HG03108 (cell line): ENCODE results near the gene CD70.
A peak's percentile ranks its signal among the peaks of the same experiment; 100 is the strongest.
"Not testable (repeated sequence)": the region's sequence is repeated elsewhere in the genome, so short reads cannot be mapped to it uniquely, and the experiment has no call there.

Experiments
- ATAC-seq: cut with Tn5 transposase; IDR thresholded peaks from one replicate; pipeline ENCODE4 v1.9.1; 2021; ENCODE audit warnings: moderate library complexity; ENCODE audit not compliant: unreplicated experiment

CD70 gene

GRCh38 chr19:6598254-6598892 is 7.4 kb upstream of the CD70 start:
- not testable (repeated sequence) for ATAC-seq

DNA sequence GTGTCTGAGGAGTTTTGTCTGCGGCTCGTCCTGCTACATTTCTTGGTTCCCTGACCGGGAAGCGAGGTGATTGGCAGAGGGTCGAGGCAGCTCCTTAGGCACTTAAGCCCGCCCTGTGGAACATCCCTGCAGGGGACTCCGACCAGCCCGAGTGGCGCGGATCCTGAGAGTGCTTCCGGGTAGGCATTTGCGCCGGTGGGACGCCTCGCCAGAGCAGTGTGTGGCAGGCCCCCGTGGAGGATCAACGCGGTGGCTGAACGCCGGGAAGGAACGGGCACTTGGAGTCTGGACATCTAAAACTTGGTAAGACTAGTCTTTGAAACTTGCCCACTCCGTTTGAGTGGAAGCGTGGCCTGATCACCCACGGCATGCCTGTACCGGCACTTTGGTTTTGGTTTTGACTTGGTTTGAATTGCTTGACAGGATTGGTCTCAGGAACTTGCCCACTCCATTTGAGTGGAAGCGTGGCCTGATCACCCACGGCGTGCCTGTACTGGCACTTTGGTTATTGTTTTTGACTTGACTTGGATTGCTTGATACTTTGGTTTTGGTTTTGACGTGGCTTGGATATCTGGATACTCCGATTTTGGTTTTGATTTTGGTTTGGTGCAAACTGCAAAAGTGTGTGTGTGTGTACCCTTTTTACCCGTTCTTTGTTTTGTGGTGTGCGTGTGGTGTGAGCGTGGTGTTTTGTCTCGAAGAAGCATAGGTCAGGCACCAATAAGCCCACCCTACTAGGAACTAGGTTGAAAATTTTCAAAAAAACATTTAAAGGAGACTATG is 6.7 kb upstream of the CD70 start:
- not testable (repeated sequence) for ATAC-seq

DNA sequence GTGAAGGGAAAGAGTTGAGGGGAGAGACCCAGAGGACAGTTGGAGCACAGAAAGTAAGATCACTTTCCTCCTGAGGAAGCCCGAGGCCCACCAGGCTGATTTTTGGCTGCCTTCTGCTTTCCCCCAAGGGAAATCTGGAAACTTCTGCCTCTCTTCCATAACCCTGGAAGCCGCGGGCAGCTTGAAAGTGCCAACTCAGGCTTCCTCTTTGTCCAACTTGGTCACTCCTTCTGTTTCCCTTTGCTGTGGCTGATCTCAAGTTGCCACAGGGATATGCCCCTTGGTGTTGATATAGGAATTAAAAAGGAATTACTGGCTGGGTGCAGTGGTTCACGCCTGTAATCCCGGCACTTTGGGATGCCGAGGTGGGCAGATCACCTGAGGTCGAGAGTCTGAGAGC is 5.7 kb upstream of the CD70 start:
- ATAC-seq = no peak

GRCh38 chr19:6593651-6594416 is 2.9 kb upstream of the CD70 start:
- no peak for ATAC-seq

GRCh38 chr19:6590258-6590826 is 608 bp downstream of the CD70 start:
- ATAC-seq = no peak

- ATAC-seq = no peak
Measured at GRCh38 chr19:6589711-6590257, 1.2 kb downstream of the CD70 start.

DNA sequence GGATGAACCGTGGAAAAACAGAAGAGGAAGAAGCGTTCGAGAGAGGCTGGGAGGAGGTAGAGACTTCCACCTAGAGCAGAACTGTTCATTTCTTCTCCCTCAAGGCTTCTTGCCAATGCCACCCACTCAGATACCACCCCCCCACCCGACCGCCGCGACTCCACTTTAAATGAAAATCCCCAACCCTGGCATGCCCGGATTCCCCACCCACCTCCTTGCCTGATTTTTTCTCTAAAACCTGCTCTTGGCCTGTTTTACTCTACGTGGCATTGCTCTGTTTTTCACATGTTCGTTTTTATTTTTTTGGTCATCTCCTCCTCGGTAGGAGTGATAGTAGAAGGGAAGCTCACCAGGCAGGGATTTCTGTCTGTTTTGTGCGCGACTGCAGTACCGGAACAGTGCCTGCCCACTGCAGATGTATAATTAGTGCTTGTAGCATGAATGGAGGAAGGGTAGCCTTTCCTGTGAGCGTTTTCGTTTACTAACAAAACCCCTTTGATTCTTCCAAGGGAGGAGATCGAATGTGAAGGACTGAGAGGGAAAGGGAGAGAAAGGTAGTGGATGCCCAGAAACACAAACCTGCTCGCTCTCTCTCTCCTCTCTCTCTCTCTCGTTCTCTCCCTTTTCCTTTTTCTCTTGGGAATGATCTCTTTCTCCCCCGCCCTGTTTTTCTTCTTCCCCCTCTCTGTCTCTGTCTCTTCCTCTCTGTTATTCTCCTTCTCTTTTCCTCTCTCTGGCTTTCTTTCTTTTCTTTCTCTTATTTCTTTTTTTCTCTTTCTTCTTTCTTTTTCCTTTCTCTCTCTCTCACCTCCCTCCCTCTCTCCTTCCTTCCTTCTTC is 2.2 kb downstream of the CD70 start:
- no peak for ATAC-seq

DNA sequence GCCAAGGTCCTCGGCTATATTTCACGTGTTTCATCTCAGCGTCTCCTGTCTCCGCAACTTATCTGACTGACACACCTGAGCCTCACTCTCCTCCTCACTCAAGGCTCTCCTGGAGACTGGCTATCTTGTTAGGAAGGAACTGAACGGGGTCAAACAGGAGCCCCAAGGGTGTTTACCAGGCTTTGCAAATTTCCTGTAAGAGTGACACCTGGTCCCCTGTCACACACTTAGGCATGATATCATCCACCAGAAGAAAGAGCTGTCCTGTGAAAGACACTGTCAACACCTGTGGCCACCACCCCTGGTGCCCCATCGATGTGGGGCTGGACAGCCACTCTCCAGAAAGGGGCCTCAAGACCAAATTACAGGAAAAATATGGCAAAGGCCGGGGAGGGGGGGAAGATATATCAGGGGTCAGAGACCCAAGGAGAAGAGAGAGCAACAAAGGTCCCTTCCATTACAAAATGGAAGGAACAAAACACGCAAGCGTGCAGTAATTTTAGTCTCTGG is 2.9 kb downstream of the CD70 start:
- no peak for ATAC-seq

DNA sequence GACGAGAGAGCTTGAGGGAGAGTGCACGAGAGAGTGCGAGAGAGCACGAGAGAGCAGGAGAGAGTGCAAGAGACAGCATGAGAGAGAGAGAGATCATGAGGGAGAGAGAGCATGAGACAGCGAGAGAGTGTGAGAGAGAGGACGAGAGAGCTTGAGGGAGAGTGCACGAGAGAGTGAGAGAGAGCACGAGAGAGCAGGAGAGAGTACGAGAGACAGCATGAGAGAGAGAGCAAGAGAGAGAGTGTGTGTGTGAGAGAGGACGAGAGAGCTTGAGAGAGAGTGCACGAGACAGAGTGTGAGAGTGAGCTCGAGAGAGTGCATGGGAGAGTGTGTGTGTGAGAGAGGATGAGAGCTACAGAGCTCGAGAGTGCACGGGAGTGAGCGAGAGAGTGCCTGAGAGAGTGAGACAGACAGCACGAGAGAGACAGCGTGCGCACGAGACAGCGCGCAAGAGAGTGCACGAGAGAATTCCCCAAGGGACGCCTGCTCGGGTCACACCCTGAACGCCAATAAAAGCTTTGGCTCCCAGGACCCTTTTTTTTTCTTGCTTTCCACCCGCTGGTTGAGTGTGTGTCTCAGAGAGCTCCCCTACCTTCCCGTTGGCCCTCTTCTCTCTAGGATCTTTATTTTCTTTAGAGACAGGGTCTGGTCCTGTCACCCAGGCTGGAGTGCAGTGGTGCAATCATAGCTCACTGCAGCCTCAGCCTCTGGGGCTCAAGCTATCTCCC is 3.7 kb downstream of the CD70 start:
- ATAC-seq = no peak

DNA sequence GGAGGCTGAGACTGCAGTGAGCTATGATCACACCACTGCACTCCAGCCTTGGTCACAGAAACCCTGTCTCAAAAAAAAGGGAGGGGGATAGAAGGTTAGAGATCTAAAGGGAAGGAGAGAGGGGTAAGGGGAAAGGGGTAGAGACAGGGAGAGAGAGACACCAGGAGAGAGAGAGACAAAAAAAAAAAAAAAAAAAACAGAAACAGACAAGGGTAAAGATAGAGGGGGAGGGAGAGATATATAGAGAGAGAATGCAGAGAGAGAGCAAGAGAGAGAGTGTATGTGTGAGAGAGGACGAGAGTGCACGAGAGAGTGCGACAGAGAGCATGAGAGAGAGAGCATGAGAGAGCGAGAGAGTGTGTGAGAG is 4.2 kb downstream of the CD70 start:
- ATAC-seq = no peak

GRCh38 chr19:6586056-6586455 is 4.9 kb downstream of the CD70 start:
- ATAC-seq = no peak

DNA sequence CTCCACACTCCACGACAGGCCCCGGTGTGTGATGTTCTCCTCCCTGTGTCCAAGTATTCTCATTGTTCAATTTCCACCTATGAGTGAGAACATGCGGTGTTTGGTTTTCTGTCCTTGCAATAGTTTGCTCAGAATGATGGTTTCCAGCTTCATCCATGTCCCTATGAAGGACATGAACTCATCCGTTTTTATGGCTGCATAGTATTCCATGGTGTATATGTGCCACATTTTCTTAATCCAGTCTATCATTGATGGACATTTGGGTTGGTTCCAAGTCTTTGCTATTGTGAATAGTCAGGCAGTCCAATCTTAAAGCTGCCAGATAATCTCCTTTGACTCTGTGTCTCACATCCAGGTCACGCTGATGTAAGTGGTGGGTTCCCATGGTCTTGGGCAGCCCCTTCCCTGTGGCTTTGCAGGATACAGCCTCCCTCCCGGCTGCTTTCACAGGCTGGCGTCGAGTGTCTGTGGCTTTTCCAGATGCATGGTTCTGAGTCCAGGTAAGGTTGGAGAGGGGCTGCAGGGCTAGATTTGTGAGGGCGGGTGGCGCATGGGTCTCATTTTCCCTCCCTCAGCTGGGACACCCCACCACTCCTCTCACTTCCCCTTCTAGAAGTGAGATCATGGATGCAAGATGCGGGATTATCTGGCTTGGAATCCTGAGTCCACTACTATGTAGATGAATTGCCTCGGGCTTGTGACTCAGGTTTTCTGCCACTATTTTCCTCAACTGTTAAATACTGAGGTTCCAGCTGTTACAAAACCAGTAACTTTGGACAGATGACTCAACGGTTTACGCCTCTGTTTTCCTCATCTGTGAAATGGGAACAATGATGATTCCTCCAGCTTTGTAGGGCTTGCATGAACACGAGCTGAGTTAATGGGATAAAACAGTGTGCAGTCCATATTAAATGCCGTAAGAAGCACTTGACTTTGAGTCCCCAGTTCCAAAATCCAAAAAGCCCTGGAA is 8.2 kb downstream of the CD70 start:
- ATAC-seq = not testable (repeated sequence)

- no peak for ATAC-seq
Measured at GRCh38 chr19:6580313-6580712, 10.6 kb downstream of the CD70 start.

DNA sequence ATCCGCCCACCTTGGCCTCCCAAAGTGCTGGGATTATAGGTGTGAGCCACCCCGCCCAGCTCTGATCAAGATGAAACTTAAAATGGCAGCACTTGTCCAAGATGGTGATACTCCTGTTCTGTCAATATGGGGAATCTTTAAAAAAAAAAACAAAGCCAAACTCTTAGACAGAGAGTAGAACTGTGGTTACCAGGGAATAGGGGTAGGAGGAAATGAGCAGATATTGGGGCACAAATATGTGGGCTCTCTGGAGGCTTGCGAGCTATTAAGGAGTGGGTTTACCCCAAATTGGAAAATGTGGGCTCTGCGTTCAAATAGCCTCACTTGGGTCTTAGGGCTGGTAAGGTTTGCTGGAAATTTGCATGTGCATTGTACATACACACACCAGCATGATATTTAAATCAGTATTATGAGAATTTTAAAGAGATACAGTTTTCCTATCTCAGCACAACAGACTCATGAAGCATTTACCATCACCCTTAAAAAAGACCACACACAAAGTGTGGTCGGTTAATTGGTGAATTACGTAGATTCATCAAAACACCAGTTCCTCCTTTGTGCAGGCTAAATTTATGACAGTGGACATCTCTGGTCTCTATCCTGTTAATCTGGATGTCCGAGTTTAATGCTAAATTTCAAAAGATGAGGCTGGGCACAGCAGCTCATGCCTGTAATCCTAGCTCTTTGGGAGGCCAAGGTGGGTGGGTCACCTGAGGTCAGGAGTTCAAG is 11.3 kb downstream of the CD70 start:
- ATAC-seq = no peak

DNA sequence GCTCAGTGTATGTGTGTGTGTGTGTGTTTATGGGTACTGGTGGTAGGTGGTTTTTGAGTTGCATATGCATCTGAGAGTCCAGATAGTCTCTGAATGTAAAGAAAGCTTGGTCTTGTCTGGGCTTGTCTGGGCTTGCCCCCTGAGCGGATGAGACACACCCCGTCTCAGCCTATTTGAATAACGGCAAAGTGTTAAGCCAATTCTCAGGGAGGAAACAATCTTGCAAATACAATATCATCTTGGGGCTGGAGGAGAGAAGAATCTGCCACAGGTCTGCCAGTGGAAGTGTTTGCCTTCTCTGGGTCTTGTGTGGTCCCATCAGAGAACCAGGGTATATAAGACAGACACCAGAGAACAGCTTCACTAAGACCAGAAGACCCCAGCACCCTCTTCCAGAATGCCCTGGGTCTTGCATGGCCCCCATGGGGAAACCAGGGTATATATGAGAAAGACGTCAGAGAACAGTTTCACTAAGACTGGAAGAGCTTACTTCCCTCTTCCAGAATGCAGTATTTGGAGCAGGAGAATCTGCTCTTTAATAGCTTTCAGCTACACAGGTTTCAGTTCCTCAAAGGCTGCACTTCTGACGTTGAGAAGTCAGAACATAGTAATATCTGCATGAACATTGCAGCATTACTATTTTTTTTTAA is 13.3 kb downstream of the CD70 start:
- peak; percentile 69 for ATAC-seq

DNA sequence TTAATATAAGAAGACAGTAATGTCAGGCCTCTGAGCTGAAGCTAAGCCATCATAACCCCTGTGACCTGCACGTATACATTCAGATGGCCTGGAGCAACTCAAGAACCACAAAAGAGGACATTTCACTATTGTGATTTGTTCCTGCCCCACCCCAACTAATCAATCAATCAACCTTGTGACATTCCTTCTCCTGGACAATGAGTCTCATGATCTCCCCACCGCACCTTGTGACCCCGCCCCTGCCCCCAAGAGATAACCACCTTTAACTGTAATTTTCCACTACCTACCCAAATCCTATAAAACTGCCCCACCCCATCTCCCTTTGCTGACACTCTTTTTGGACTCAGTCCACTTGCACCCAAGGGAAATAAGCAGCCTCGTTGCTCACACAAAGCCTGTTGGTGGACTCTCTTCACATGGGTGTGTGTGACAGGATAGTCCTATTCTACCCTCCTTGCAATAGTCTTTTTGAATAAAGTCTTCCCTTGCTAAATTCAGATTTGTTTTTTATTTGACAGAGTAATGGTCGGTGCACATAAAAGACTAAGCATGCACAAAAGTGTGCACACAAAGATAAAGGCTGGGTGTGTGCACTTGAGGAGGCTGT is 14.0 kb downstream of the CD70 start:
- no peak for ATAC-seq

DNA sequence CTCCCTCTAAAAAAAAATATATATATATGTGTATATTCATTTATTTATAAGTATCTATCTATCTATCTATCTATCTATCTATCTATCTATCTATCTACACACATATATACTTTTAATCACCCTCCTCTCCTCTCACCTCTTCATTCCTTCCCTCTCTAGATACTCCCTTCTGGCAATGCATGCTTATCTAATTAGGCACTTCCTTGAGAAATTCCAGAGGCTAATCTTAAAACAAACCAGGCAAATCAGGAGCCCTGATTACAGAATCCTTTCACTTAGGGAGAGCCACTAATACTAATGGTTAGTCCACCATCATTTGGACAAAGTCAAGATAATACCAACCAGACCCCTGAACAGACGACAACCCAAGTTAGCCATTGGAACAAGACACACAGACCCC is 17.6 kb downstream of the CD70 start:
- ATAC-seq = no peak
